ENCODE data around the gene PEX5L.

DNA sequence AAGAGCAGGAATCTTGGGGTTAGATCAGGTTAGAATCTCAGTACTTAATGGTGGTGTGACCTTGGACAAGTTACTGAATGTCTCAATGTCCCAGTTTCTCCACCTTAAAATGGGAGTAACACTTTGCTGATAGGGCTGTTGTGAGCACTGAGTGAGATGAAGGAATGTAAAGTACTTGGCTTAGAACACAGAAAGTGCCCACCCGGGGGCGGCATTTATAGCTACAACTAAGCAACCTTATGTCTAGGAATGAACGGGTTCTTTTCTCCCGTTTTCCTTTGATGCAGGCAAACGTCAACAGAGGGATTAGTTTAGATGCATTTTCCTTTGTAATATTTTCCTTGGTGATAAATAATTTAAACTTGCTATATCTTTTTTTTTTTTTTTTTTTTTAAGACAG, 207.3 kb downstream of the PEX5L start:
- TF ChIP-seq, protein P1, sequence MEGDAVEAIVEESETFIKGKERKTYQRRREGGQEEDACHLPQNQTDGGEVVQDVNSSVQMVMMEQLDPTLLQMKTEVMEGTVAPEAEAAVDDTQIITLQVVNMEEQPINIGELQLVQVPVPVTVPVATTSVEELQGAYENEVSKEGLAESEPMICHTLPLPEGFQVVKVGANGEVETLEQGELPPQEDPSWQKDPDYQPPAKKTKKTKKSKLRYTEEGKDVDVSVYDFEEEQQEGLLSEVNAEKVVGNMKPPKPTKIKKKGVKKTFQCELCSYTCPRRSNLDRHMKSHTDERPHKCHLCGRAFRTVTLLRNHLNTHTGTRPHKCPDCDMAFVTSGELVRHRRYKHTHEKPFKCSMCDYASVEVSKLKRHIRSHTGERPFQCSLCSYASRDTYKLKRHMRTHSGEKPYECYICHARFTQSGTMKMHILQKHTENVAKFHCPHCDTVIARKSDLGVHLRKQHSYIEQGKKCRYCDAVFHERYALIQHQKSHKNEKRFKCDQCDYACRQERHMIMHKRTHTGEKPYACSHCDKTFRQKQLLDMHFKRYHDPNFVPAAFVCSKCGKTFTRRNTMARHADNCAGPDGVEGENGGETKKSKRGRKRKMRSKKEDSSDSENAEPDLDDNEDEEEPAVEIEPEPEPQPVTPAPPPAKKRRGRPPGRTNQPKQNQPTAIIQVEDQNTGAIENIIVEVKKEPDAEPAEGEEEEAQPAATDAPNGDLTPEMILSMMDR (IDR thresholded peaks at IDR 0.05) = no peak
- TF ChIP-seq POLR2A (IDR thresholded peaks at IDR 0.05) = no peak
- no peak for TF ChIP-seq POLR2AphosphoS5 (IDR thresholded peaks at IDR 0.05)

Data from prostate gland (tissue), 2 donors.